Liver (tissue), 9 donors: Measurements from ENCODE around the gene FITM1. TPM values are rescaled to one million over a fixed set of nuclear protein-coding genes. Genes with fewer than 3 reads are reported as not detected.

ENCODE experiments used
- DNase-seq: peaks from one replicate; pipeline ENCODE4 v3.0.0-alpha.2; 2017; ENCODE audit warnings: low spot score
- H3K27ac ChIP-seq, 2 donors: one replicate each; pipeline ENCODE4 v1.7.0; 2013; ENCODE audit warnings: inconsistent platforms in 2 of 2, low read length in 2 of 2, control low read depth in 1 of 2, low read depth in 1 of 2, mild to moderate bottlenecking in 1 of 2
- H3K27me3 ChIP-seq, 4 donors: one replicate each; pipeline versions ENCODE4 v1.6.1 to v1.7.0; 2013; ENCODE audit warnings: low read length in 3 of 4, inconsistent platforms in 1 of 4, mild to moderate bottlenecking in 1 of 4, moderate library complexity in 1 of 4; ENCODE audit not compliant: control insufficient read depth in 4 of 4, insufficient read depth in 4 of 4
- H3K36me3 ChIP-seq, 4 donors: one replicate each; pipeline versions ENCODE4 v1.6.1 to v1.7.0; 2013; ENCODE audit warnings: low read length in 3 of 4, mild to moderate bottlenecking in 3 of 4, low read depth in 1 of 4, moderate library complexity in 1 of 4; ENCODE audit not compliant: control insufficient read depth in 4 of 4, insufficient read depth in 3 of 4
- H3K4me1 ChIP-seq, 4 donors: one replicate each; pipeline versions ENCODE4 v1.6.1 to v1.7.0; 2013; ENCODE audit warnings: low read length in 3 of 4, mild to moderate bottlenecking in 3 of 4, moderate library complexity in 1 of 4; ENCODE audit not compliant: control insufficient read depth in 4 of 4, insufficient read depth in 4 of 4
- H3K4me3 ChIP-seq, 3 donors: one replicate each; pipeline versions ENCODE4 v1.6.1 to v1.7.0; 2013; ENCODE audit warnings: low read length in 3 of 3, control low read depth in 1 of 3, low read depth in 1 of 3, mild to moderate bottlenecking in 1 of 3
- H3K9ac ChIP-seq, 2 donors: one replicate each; pipeline ENCODE4 v1.7.0; 2013; ENCODE audit warnings: low read length in 2 of 2, mild to moderate bottlenecking in 2 of 2, moderate library complexity in 2 of 2, control low read depth in 1 of 2, low read depth in 1 of 2
- H3K9me3 ChIP-seq, 4 donors: one replicate each; pipeline versions ENCODE4 v1.6.1 to v1.7.0; 2013; ENCODE audit warnings: low read length in 3 of 4; ENCODE audit not compliant: control insufficient read depth in 4 of 4
- EGR1 ChIP-seq, 2 donors: IDR thresholded peaks; 2 replicates each; pipeline ENCODE4 v1.6.1; 2016 to 2018; ENCODE audit warnings: antibody characterized with exemption in 2 of 2, low read depth in 2 of 2
- FOXA2 ChIP-seq: IDR thresholded peaks from 2 replicates; pipeline ENCODE4 v1.6.1; 2016; ENCODE audit warnings: antibody characterized with exemption
- GABPA ChIP-seq, 2 donors: IDR thresholded peaks in 1 of 2; conservative IDR thresholded peaks in 1 of 2; 2 replicates each; pipeline ENCODE4 v1.6.1; 2016; ENCODE audit warnings: antibody characterized with exemption in 2 of 2, mild to moderate bottlenecking in 1 of 2, moderate library complexity in 1 of 2
- HNF4A ChIP-seq, 2 donors: conservative IDR thresholded peaks; 2 replicates each; pipeline ENCODE4 v1.6.1; 2016; ENCODE audit warnings: antibody characterized with exemption in 2 of 2, mild to moderate bottlenecking in 2 of 2
- HNF4G ChIP-seq: IDR thresholded peaks from 2 replicates; pipeline ENCODE4 v1.6.1; 2016; ENCODE audit warnings: antibody characterized with exemption
- JUND ChIP-seq, 2 donors: IDR thresholded peaks; 2 replicates each; pipeline ENCODE4 v1.6.1; 2016; ENCODE audit warnings: antibody characterized with exemption in 2 of 2
- NR2F2 ChIP-seq: IDR thresholded peaks from 2 replicates; pipeline ENCODE4 v1.6.1; 2016; ENCODE audit warnings: antibody characterized with exemption
- SP1 ChIP-seq: IDR thresholded peaks from 2 replicates; pipeline ENCODE4 v1.6.1; 2018; ENCODE audit warnings: antibody characterized with exemption, mild to moderate bottlenecking
- YY1 ChIP-seq: IDR thresholded peaks from 2 replicates; pipeline ENCODE4 v1.6.1; 2016; ENCODE audit warnings: antibody characterized with exemption, mild to moderate bottlenecking
- WGBS: extraction: QIAGEN DNeasy Blood & Tissue Kit; methylation state at CpG from one replicate; pipeline ENCODE4 v1.1.7; 2013; 5-methylcytosine and 5-hydroxymethylcytosine counted together
- polyA plus RNA-seq, 2 donors: library from polyadenylated mRNA; stranded (reverse) in 1 of 2; unstranded in 1 of 2; fragments of 200-250 nt in 1 of 2; fragments of >200 nt in 1 of 2; fragmentation: Nextera tagmentation in 1 of 2; extraction: Ambion mirVana in 1 of 2; gene quantifications; one replicate each; pipeline versions ENCODE4 v1.2.1 to v1.2.3, GENCODE V29; 2013 to 2015
- total RNA-seq, 2 donors: library from RNA; depleted of rRNA; stranded (reverse); fragments of >200 nt; gene quantifications; one replicate each; pipeline ENCODE4 v1.2.3, GENCODE V29; 2014
- TF ChIP-seq, protein P1 (sequence below): IDR thresholded peaks from 2 replicates; pipeline ENCODE4 v1.6.1; 2016; ENCODE audit warnings: antibody characterized with exemption, mild to moderate bottlenecking
- TF ChIP-seq, protein P2 (sequence below): fragments of 150-350 bp; IDR thresholded peaks from 2 replicates; pipeline ENCODE4 v1.5.1; 2017; ENCODE audit warnings: improper control_type of control experiment, low read depth, low read length; ENCODE audit not compliant: missing input control
- TF ChIP-seq, protein P3 (sequence below): IDR thresholded peaks from 2 replicates; pipeline ENCODE4 v1.6.1; 2016; ENCODE audit warnings: antibody characterized with exemption
- donor health status: healthy.
- donor health status: healthy.
- donor health status: healthy.
- donor health status: healthy.
- donor health status: healthy.

FITM1 gene
- total and polyA plus RNA-seq, 4 donors = 1.7 to 16.1 (median 9.1) TPM

DNA sequence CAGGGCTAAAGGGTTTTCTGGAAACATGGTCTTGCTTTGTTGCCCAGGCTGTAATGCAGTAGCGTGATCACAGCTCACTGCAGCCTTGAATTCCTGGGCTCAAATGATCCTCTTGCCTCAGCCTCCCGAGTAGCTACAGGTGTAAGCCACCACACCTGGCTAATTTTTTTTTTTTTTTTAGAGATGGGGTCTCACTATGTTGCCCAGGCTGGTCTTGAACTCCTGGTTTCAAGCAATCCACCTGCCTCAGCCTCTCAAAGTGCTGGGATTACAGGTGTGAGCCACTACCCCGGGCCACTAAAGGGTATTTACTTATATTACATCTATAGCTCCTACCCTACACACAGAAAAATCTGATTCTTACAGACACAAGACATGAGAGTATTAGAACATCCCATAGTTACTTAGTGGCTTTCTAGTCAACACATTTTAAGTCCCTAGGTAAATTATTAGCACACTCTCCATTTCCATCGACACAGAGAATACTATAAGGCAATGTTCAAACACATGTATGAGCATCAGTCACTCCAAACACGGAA, 22.1 kb upstream of the FITM1 start:
- Histone ChIP-seq H3K9ac (no peak overlapping the region), H3K4me1 (peaks cover 4 to 61% (median 42%) of the 10 kb centered on the region in 4 donors), H3K4me3 (no peak overlapping the region), H3K27me3 (no peaks in the 10 kb centered on the region), H3K27ac (peak overlapping the region; percentile 52 to 62), H3K36me3 (peaks cover 0 to 7% (median 3%) of the 10 kb centered on the region in 4 donors), H3K9me3 (no peaks in the 10 kb centered on the region)
- TF ChIP-seq, protein P1, sequence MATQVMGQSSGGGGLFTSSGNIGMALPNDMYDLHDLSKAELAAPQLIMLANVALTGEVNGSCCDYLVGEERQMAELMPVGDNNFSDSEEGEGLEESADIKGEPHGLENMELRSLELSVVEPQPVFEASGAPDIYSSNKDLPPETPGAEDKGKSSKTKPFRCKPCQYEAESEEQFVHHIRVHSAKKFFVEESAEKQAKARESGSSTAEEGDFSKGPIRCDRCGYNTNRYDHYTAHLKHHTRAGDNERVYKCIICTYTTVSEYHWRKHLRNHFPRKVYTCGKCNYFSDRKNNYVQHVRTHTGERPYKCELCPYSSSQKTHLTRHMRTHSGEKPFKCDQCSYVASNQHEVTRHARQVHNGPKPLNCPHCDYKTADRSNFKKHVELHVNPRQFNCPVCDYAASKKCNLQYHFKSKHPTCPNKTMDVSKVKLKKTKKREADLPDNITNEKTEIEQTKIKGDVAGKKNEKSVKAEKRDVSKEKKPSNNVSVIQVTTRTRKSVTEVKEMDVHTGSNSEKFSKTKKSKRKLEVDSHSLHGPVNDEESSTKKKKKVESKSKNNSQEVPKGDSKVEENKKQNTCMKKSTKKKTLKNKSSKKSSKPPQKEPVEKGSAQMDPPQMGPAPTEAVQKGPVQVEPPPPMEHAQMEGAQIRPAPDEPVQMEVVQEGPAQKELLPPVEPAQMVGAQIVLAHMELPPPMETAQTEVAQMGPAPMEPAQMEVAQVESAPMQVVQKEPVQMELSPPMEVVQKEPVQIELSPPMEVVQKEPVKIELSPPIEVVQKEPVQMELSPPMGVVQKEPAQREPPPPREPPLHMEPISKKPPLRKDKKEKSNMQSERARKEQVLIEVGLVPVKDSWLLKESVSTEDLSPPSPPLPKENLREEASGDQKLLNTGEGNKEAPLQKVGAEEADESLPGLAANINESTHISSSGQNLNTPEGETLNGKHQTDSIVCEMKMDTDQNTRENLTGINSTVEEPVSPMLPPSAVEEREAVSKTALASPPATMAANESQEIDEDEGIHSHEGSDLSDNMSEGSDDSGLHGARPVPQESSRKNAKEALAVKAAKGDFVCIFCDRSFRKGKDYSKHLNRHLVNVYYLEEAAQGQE = no peak
- no peak for TF ChIP-seq SP1
- TF ChIP-seq YY1 = no peak
- TF ChIP-seq, protein P2, sequence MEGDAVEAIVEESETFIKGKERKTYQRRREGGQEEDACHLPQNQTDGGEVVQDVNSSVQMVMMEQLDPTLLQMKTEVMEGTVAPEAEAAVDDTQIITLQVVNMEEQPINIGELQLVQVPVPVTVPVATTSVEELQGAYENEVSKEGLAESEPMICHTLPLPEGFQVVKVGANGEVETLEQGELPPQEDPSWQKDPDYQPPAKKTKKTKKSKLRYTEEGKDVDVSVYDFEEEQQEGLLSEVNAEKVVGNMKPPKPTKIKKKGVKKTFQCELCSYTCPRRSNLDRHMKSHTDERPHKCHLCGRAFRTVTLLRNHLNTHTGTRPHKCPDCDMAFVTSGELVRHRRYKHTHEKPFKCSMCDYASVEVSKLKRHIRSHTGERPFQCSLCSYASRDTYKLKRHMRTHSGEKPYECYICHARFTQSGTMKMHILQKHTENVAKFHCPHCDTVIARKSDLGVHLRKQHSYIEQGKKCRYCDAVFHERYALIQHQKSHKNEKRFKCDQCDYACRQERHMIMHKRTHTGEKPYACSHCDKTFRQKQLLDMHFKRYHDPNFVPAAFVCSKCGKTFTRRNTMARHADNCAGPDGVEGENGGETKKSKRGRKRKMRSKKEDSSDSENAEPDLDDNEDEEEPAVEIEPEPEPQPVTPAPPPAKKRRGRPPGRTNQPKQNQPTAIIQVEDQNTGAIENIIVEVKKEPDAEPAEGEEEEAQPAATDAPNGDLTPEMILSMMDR = no peak
- TF ChIP-seq, protein P3, sequence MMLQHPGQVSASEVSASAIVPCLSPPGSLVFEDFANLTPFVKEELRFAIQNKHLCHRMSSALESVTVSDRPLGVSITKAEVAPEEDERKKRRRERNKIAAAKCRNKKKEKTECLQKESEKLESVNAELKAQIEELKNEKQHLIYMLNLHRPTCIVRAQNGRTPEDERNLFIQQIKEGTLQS = no peak
- TF ChIP-seq HNF4A (conservative IDR thresholded peaks at IDR 0.05) = no peak
- no peak for TF ChIP-seq GABPA (IDR thresholded peaks at IDR 0.05 in 1 of 2, conservative IDR thresholded peaks at IDR 0.05 in 1 of 2)
- TF ChIP-seq EGR1 (IDR thresholded peaks at IDR 0.05; ENCODE audit: low read depth in 2 of 2) = no peak
- no peak for TF ChIP-seq FOXA2
- no peak for TF ChIP-seq JUND (IDR thresholded peaks at IDR 0.05)
- WGBS = 42% methylated on average over 5 of the region's 5 CpGs
- DNase-seq = no peak

DNA sequence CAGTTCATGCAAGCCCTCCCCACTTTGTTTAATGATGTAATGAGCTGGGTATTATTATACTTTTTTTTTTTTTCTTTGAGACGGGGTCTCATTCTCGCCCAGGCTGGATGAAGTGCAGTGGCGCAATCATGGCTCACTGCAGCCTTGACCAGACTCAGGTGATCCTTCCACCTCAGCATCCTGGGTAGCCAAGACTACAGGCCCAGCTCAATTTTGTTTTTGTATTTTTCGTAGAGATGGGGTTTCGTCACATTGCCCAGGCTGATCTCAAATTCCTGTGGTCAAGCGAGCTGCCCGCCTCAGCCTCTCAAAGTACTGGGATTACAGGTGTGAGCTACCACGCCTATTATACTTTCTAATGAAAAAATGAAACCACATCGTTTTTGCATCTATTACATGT, 20.4 kb upstream of the FITM1 start:
- WGBS = 79% methylated on average over 9 of the region's 9 CpGs
- Histone ChIP-seq H3K27ac (no peak overlapping the region), H3K36me3 (no peaks in the 10 kb centered on the region), H3K9me3 (no peaks in the 10 kb centered on the region), H3K9ac (no peak overlapping the region), H3K4me1 (peaks cover 4 to 52% (median 35%) of the 10 kb centered on the region in 4 donors), H3K27me3 (no peaks in the 10 kb centered on the region), H3K4me3 (no peak overlapping the region)
- no peak for TF ChIP-seq EGR1 (IDR thresholded peaks at IDR 0.05; ENCODE audit: low read depth in 2 of 2)
- no peak for DNase-seq

DNA sequence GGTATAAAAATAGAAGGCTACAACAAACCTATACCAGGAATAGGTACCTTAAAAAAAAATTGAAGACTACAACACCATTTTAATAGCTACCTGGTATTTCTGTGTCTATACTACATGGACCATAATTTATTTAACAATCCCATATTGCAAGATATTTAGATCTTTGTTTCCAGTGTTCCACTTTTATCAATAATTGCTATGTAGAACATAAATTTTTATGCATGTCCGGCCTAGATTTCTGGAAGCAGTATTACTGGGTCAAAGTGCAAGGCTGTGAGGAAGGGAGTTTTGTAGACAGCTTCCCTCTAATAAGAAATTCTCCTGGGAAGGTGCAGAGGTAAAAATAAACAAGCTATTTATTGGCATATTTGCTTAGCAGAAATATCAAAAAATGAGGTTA, 19.9 kb upstream of the FITM1 start:
- TF ChIP-seq NR2F2 (no peak), FOXA2 (no peak), HNF4G (no peak), SP1 (no peak), YY1 (no peak)
- TF ChIP-seq, protein P3 = no peak
- no peak for DNase-seq
- Histone ChIP-seq H3K36me3 (no peaks in the 10 kb centered on the region), H3K9ac (no peak overlapping the region), H3K4me3 (no peak overlapping the region), H3K9me3 (no peaks in the 10 kb centered on the region), H3K27me3 (no peaks in the 10 kb centered on the region), H3K27ac (peak overlapping the region in 1 of 2 donors; percentile 20), H3K4me1 (peaks cover 4 to 50% (median 31%) of the 10 kb centered on the region in 4 donors)
- WGBS = 31% methylated on average over 1 of the region's 1 CpG
